GM10248 (cell line): ENCODE measurements around the gene NPAS4.

Experiments used
- CTCF ChIA-PET: fragments of 300-600 bp; sonication (Branson Sonifier 250); formaldehyde crosslinking; extraction: SDS; loops from one replicate; lab custom pipeline; 2021; ENCODE audit warnings: antibody characterized with exemption; lab: Yijun Ruan, JAX
- POLR2A ChIA-PET: fragments of 350-650 bp; sonication (Branson Sonifier 250); formaldehyde crosslinking; extraction: SDS; loops from one replicate; lab custom pipeline; 2020; ENCODE audit warnings: antibody characterized with exemption; lab: Yijun Ruan, JAX
- DNase-seq: peaks from one replicate; pipeline ENCODE4 v3.0.0; 2012; ENCODE audit errors: extremely low spot score
- TF ChIP-seq, protein P1 (sequence below): IDR thresholded peaks from 2 replicates; pipeline ENCODE4 v1.5.1; 2012; ENCODE audit warnings: mild to moderate bottlenecking, low read depth; ENCODE audit errors: extremely low read depth, missing control alignments, control extremely low read depth

NPAS4 gene

DNA sequence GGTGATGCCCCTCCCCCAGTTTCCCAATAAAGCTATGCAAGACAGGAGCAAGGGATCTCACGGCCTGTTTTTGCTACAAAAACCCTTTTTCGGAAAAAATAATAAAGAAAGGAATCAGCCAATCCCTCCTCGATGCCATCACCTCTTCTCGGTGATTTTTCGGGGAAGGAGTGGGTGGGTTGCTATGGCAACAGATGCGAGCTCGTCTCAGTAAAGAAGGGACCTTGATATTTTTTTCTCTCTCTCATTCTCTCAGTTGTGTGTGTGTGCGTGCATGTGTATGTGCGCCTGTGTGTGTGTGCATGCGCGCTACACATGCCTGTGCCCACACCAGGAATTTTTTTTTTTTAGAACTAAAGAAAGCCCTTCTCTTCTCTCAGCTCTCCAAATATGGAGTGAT is 3.8 kb upstream of the NPAS4 start:
- no peak for DNase-seq
- ChIA-PET POLR2A (no interaction called here), CTCF (interaction anchor here (1.3 to 3.7 kb wide), 10 partner anchors 9 to 262 kb away, joined by 3 to 20 read pairs (median 7); partner anchors contain the start of genes MRPL11 and RBM4B)
- TF ChIP-seq, protein P1, sequence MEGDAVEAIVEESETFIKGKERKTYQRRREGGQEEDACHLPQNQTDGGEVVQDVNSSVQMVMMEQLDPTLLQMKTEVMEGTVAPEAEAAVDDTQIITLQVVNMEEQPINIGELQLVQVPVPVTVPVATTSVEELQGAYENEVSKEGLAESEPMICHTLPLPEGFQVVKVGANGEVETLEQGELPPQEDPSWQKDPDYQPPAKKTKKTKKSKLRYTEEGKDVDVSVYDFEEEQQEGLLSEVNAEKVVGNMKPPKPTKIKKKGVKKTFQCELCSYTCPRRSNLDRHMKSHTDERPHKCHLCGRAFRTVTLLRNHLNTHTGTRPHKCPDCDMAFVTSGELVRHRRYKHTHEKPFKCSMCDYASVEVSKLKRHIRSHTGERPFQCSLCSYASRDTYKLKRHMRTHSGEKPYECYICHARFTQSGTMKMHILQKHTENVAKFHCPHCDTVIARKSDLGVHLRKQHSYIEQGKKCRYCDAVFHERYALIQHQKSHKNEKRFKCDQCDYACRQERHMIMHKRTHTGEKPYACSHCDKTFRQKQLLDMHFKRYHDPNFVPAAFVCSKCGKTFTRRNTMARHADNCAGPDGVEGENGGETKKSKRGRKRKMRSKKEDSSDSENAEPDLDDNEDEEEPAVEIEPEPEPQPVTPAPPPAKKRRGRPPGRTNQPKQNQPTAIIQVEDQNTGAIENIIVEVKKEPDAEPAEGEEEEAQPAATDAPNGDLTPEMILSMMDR, result no peak

DNA sequence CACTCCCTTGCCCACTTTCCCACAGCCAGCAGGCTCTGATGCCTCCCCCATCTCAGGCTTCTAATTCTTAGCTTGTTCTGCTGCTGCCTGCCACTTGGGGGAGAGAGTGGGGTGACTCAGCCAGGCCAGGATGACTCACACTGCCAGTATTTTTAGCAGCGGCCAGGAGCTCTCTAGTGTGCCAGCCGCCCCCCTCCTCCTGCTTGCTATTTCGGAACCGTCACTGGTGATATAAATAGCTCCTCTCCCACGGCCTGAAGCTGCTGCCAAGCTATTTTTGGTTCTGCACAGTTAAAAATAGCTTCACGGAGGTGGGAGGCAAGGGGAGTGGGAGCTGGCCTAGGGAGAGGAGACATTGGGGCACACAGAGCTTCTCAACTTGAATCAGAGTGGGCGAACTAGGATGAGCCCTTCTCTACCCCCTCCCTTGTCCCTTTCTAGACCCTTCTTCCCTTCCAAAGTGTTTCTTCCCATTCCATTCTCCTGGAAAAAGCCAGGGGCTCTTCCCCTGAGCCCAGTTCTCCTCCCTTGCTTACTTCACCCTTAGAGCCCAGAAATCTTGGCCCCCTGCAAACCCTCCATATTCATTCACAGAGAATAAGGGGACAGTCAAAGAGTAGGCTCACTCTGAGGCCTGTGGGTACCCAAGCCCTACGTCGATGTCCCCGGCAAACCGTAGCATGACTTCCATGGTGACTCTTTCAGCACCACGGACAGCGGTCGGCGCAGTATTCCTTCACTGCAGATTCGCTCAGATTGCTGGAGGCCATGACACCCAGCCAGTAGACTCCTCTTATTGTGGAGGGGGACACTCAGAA is 2.5 kb upstream of the NPAS4 start:
- TF ChIP-seq, protein P1, result peak; percentile 19
- peak; percentile 58 for DNase-seq
- ChIA-PET CTCF (interaction anchor here (0.8 to 3.7 kb wide), 14 partner anchors 9 to 274 kb away, joined by 3 to 20 read pairs (median 5); partner anchors contain the start of genes BBS1, MRPL11, PELI3 and RBM4B), POLR2A (no interaction called here)

DNA sequence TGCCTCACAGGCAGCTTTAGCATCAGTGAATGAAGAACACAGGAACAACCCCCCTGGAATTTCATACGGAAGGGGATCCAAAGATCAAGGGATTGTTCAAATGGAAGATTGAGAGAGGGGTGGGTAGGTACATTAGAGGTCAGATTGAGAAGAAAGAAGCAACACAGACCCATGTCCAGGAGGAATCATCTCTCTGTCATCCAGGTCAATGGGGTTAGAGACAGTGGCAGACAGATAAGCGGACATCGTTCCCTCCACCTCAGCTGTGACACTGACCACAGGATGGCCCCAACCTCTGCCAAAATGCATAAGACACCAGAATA is 1.9 kb upstream of the NPAS4 start:
- TF ChIP-seq, protein P1, result no peak
- ChIA-PET CTCF (interaction anchor here (0.8 to 3.5 kb wide), 9 partner anchors 10 to 273 kb away, joined by 3 to 16 read pairs (median 4); partner anchors contain the start of genes BBS1 and PELI3), POLR2A (no interaction called here)
- DNase-seq, result no peak

DNA sequence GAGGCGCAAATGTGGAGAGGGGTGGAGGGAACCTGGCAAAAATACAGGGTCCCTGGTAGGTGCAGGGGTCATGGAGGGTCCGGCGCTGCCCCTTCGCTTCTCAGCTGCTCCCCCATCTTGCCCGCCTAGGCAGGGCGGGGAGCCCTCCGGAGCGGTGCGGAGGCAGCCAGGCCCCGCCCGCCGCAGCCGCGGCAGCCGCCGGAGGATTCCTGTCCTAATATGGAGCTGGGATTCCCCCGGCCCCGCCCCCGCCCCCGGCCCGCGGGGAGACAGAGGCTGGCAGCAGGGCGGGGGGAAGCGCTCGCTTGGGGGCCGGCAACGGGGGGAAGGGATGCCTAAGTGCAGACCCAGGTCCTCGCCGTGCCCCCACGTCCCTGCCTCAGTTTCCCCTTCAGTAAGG is 1.0 kb upstream of the NPAS4 start:
- CTCF ChIA-PET, result interaction anchor here (1.0 to 3.3 kb wide), 7 partner anchors 8 to 259 kb away, joined by 3 to 16 read pairs (median 4); partner anchors contain the start of gene MRPL11
- POLR2A ChIA-PET, result no interaction called here
- TF ChIP-seq, protein P1, result no peak
- no peak for DNase-seq

DNA sequence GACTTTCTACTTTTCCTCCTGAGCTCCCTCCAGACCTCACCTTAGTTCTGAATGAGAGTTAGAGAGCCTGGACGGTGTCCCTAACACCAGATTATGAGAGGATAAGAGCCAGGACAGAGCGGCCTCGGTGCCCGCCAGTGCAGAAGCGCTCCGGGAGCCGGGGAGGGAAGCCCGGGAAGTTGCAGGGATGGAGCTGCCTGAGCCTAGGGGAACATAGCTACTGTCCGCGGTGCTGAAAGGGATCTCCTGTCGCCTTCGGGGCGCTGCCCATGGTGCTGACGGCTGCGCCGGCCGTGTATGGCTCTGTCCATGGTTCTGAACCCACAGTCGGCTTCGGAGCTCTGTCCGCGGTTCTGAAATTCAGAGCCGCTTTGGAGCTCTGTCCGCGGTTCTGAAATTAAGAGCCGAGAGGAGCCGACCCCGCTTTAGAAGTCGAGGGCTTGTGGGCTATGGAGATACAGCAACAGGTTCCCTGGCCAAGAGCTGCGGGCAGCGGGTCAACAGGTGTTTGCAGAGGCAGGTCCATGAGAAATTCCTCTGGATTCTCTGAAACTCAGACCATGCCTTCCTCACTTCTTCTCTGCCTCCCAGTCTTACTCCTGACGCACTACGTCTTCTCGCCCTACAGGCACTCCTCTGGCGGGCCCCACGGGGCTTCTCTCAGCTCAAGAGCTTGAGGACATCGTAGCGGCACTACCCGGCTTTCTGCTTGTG is 814 bp downstream of the NPAS4 start:
- peak; percentile 93 for DNase-seq
- ChIA-PET CTCF (interaction anchor here (0.9 to 2.2 kb wide), 13 partner anchors 8 to 256 kb away, joined by 3 to 19 read pairs (median 9); partner anchors contain the start of genes DPP3, MRPL11 and RBM4B), POLR2A (interaction anchor here (1.1 kb wide), 1 partner anchor 256 kb away, joined by 4 read pairs; the partner anchor contains the start of gene RBM4B)
- TF ChIP-seq, protein P1, result no peak

DNA sequence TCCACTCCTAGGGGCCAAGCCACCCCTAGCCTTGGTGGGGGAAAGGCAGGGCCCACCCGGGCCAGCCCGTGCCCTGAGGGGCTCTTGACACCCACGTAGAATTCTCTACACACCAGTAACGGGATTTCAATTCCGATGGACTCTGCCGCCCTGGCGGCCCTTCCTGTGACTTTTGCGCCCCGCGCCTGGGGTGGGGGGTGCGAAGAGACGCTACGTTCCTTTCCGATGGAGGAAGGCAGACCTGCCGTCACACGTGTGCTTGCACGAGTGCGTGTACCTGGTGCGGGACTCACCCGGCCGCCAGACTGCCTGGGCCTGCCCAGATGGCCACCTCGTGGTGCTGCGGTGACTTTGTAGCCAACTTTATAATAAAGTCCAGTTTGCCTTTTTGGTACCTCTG is 5.5 kb downstream of the NPAS4 start:
- CTCF ChIA-PET, result interaction anchor here (1.1 kb wide), 1 partner anchor 61 kb away, joined by 3 read pairs; no protein-coding TSS in a partner anchor
- POLR2A ChIA-PET, result no interaction called here
- DNase-seq, result no peak
- TF ChIP-seq, protein P1, result no peak
